Neutrophil (primary cell): ENCODE data around the gene AKAP6.

Source experiments
- H3K27ac ChIP-seq: fragments of 200-600 bp; sonication (generic); 2 replicates; pipeline ENCODE4 v1.5.1; 2016; ENCODE audit warnings: mild to moderate bottlenecking, moderate library complexity
- H3K27me3 ChIP-seq: fragments of 200-600 bp; sonication (generic); 2 replicates; pipeline ENCODE4 v1.6.0; 2016; ENCODE audit warnings: mild to moderate bottlenecking
- H3K36me3 ChIP-seq: fragments of 200-600 bp; sonication (generic); 2 replicates; pipeline ENCODE4 v1.5.1; 2017
- H3K4me1 ChIP-seq, 2 experiments: fragments of 200-600 bp in 1 of 2; sonication (generic) in 1 of 2; 1 replicate in 1 of 2; 2 replicates in 1 of 2; pipeline versions ENCODE4 v1.5.1 to v1.6.1; 2013 to 2016; ENCODE audit warnings: low read depth in 1 of 2, low read length in 1 of 2, mild to moderate bottlenecking in 1 of 2, moderate library complexity in 1 of 2; ENCODE audit not compliant: control insufficient read depth in 1 of 2, insufficient read depth in 1 of 2
- H3K4me3 ChIP-seq, 2 experiments: fragments of 200-600 bp in 1 of 2; sonication (generic) in 1 of 2; 1 replicate in 1 of 2; 2 replicates in 1 of 2; pipeline ENCODE4 v1.5.1; 2013 to 2016; ENCODE audit warnings: low read depth in 1 of 2, low read length in 1 of 2, mild to moderate bottlenecking in 1 of 2, moderate library complexity in 1 of 2
- H3K9me3 ChIP-seq: fragments of 200-600 bp; sonication (generic); 2 replicates; pipeline ENCODE4 v1.5.1; 2016
- CTCF ChIP-seq: fragments of 200-600 bp; sonication (generic); IDR thresholded peaks from 2 replicates; pipeline ENCODE4 v1.5.1; 2016; ENCODE audit warnings: antibody characterized with exemption

The AKAP6 gene

GRCh38 chr14:32312010-32312331 is 17.1 kb upstream of the AKAP6 start:
- no peaks in the 10 kb centered on the region for H3K9me3 ChIP-seq
- no peaks in the 10 kb centered on the region for H3K36me3 ChIP-seq
- no peak overlapping the region for H3K4me3 ChIP-seq
- H3K27ac ChIP-seq, result no peak overlapping the region
- no peak for TF ChIP-seq CTCF
- no peaks in the 10 kb centered on the region for H3K4me1 ChIP-seq
- H3K27me3 ChIP-seq, result no peaks in the 10 kb centered on the region

DNA sequence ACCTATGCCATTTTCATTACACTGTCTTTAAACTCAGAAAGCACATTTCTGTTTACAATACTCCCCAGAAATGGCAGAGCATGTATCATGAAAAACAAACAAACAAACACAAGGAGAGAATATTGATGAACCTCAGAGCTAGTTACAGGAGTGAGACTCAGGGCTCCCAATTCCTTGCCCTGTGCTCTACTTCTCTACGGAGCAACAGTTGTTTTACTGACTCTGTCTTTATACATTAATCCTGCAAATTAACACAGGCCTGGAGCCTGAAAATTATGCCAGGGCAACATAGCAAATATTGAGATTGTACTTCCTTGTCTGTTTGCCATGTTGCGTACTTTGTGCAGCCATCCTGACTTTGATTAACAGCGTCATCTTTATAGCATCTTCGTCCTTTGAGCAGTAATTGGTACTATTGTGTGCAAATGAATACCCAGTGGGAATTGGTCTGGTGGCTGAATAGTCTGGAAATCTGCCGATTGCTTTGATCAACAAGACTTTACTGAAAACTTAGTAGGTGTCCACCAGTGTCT is 15.2 kb upstream of the AKAP6 start:
- Histone ChIP-seq H3K36me3 (no peaks in the 10 kb centered on the region), H3K4me3 (no peak overlapping the region), H3K4me1 (no peaks in the 10 kb centered on the region), H3K27me3 (no peaks in the 10 kb centered on the region), H3K27ac (no peak overlapping the region), H3K9me3 (no peaks in the 10 kb centered on the region)
- TF ChIP-seq CTCF, result no peak

- no peaks in the 10 kb centered on the region for H3K9me3 ChIP-seq
- H3K36me3 ChIP-seq, result no peaks in the 10 kb centered on the region
- H3K27me3 ChIP-seq, result no peaks in the 10 kb centered on the region
- H3K27ac ChIP-seq, result no peak overlapping the region
- no peaks in the 10 kb centered on the region for H3K4me1 ChIP-seq
- H3K4me3 ChIP-seq, result no peak overlapping the region
- TF ChIP-seq CTCF, result no peak
Measured at GRCh38 chr14:32318087-32318795, 10.9 kb upstream of the AKAP6 start.

DNA sequence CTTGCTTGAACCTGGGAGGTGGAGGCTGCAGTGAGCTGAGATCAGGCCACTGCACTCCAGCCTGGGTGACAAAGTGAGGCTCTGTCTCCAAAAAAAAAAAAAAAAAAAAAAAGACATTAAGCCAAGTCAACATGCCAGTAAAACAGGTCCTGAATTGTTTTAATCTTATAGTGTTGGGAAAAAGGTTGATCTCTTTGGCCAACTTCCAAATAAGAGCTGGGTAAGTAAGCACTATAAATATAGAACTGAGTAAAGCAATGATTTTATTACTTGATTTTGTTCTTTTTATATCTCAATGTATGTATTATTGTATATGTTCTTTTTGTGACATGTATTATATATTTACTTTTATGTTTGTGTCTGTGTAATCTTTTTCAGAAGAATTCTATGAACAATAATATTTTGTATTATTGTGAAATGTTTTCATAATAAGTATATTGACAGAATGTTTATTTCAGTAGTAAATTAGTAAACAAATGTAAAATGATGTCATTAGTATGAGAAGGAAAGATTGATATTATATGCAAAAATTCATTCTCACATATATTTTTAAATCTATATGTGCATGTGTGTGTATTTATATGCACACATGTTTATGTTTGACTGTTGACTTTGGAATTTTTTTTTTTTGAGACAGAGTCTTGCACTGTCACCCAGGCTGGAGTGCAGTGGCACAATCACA is 9.6 kb upstream of the AKAP6 start:
- no peaks in the 10 kb centered on the region for H3K4me1 ChIP-seq
- H3K27me3 ChIP-seq, result no peaks in the 10 kb centered on the region
- no peak for TF ChIP-seq CTCF
- no peaks in the 10 kb centered on the region for H3K36me3 ChIP-seq
- no peak overlapping the region for H3K4me3 ChIP-seq
- H3K9me3 ChIP-seq, result no peaks in the 10 kb centered on the region
- no peak overlapping the region for H3K27ac ChIP-seq

- no peaks in the 10 kb centered on the region for H3K36me3 ChIP-seq
- H3K9me3 ChIP-seq, result no peaks in the 10 kb centered on the region
- H3K27ac ChIP-seq, result no peak overlapping the region
- no peak overlapping the region for H3K4me3 ChIP-seq
- no peaks in the 10 kb centered on the region for H3K4me1 ChIP-seq
- TF ChIP-seq CTCF, result no peak
- H3K27me3 ChIP-seq, result no peaks in the 10 kb centered on the region
Measured at GRCh38 chr14:32324601-32325000, 4.5 kb upstream of the AKAP6 start.
